Liver (tissue), 9 donors: ENCODE measurements around the gene ANK3. TPM values are rescaled to one million over a fixed set of nuclear protein-coding genes. Genes with fewer than 3 reads are reported as not detected.

Source experiments
- DNase-seq: peaks from one replicate; pipeline ENCODE4 v3.0.0-alpha.2; 2017; ENCODE audit warnings: low spot score
- H3K27ac ChIP-seq, 2 donors: one replicate each; pipeline ENCODE4 v1.7.0; 2013; ENCODE audit warnings: inconsistent platforms in 2 of 2, low read length in 2 of 2, control low read depth in 1 of 2, low read depth in 1 of 2, mild to moderate bottlenecking in 1 of 2
- H3K27me3 ChIP-seq, 4 donors: one replicate each; pipeline versions ENCODE4 v1.6.1 to v1.7.0; 2013; ENCODE audit warnings: low read length in 3 of 4, inconsistent platforms in 1 of 4, mild to moderate bottlenecking in 1 of 4, moderate library complexity in 1 of 4; ENCODE audit not compliant: control insufficient read depth in 4 of 4, insufficient read depth in 4 of 4
- H3K36me3 ChIP-seq, 4 donors: one replicate each; pipeline versions ENCODE4 v1.6.1 to v1.7.0; 2013; ENCODE audit warnings: low read length in 3 of 4, mild to moderate bottlenecking in 3 of 4, low read depth in 1 of 4, moderate library complexity in 1 of 4; ENCODE audit not compliant: control insufficient read depth in 4 of 4, insufficient read depth in 3 of 4
- H3K4me1 ChIP-seq, 4 donors: one replicate each; pipeline versions ENCODE4 v1.6.1 to v1.7.0; 2013; ENCODE audit warnings: low read length in 3 of 4, mild to moderate bottlenecking in 3 of 4, moderate library complexity in 1 of 4; ENCODE audit not compliant: control insufficient read depth in 4 of 4, insufficient read depth in 4 of 4
- H3K4me3 ChIP-seq, 3 donors: one replicate each; pipeline versions ENCODE4 v1.6.1 to v1.7.0; 2013; ENCODE audit warnings: low read length in 3 of 3, control low read depth in 1 of 3, low read depth in 1 of 3, mild to moderate bottlenecking in 1 of 3
- H3K9ac ChIP-seq, 2 donors: one replicate each; pipeline ENCODE4 v1.7.0; 2013; ENCODE audit warnings: low read length in 2 of 2, mild to moderate bottlenecking in 2 of 2, moderate library complexity in 2 of 2, control low read depth in 1 of 2, low read depth in 1 of 2
- H3K9me3 ChIP-seq, 4 donors: one replicate each; pipeline versions ENCODE4 v1.6.1 to v1.7.0; 2013; ENCODE audit warnings: low read length in 3 of 4; ENCODE audit not compliant: control insufficient read depth in 4 of 4
- ATF3 ChIP-seq: IDR thresholded peaks from 2 replicates; pipeline ENCODE4 v1.6.1; 2016; ENCODE audit warnings: antibody characterized with exemption
- CTCF ChIP-seq: fragments of 150-350 bp; IDR thresholded peaks from 2 replicates; pipeline ENCODE4 v1.5.1; 2017; ENCODE audit warnings: improper control_type of control experiment, low read depth, low read length; ENCODE audit not compliant: missing input control
- EGR1 ChIP-seq, 2 donors: IDR thresholded peaks; 2 replicates each; pipeline ENCODE4 v1.6.1; 2016 to 2018; ENCODE audit warnings: antibody characterized with exemption in 2 of 2, low read depth in 2 of 2
- FOXA1 ChIP-seq: IDR thresholded peaks from 2 replicates; pipeline ENCODE4 v1.6.1; 2016; ENCODE audit warnings: antibody characterized with exemption
- GABPA ChIP-seq, 2 donors: IDR thresholded peaks in 1 of 2; conservative IDR thresholded peaks in 1 of 2; 2 replicates each; pipeline ENCODE4 v1.6.1; 2016; ENCODE audit warnings: antibody characterized with exemption in 2 of 2, mild to moderate bottlenecking in 1 of 2, moderate library complexity in 1 of 2
- HNF4A ChIP-seq, 2 donors: conservative IDR thresholded peaks; 2 replicates each; pipeline ENCODE4 v1.6.1; 2016; ENCODE audit warnings: antibody characterized with exemption in 2 of 2, mild to moderate bottlenecking in 2 of 2
- HNF4G ChIP-seq: IDR thresholded peaks from 2 replicates; pipeline ENCODE4 v1.6.1; 2016; ENCODE audit warnings: antibody characterized with exemption
- JUND ChIP-seq, 2 donors: IDR thresholded peaks; 2 replicates each; pipeline ENCODE4 v1.6.1; 2016; ENCODE audit warnings: antibody characterized with exemption in 2 of 2
- MAX ChIP-seq: IDR thresholded peaks from 2 replicates; pipeline ENCODE4 v1.6.1; 2016; ENCODE audit warnings: antibody characterized with exemption
- NR2F2 ChIP-seq: IDR thresholded peaks from 2 replicates; pipeline ENCODE4 v1.6.1; 2016; ENCODE audit warnings: antibody characterized with exemption
- RAD21 ChIP-seq, 2 donors: IDR thresholded peaks; 2 replicates each; pipeline ENCODE4 v1.6.1; 2016; ENCODE audit warnings: antibody characterized with exemption in 2 of 2, mild to moderate bottlenecking in 2 of 2
- SP1 ChIP-seq: IDR thresholded peaks from 2 replicates; pipeline ENCODE4 v1.6.1; 2018; ENCODE audit warnings: antibody characterized with exemption, mild to moderate bottlenecking
- YY1 ChIP-seq: IDR thresholded peaks from 2 replicates; pipeline ENCODE4 v1.6.1; 2016; ENCODE audit warnings: antibody characterized with exemption, mild to moderate bottlenecking
- WGBS: extraction: QIAGEN DNeasy Blood & Tissue Kit; methylation state at CpG from one replicate; pipeline ENCODE4 v1.1.7; 2013; 5-methylcytosine and 5-hydroxymethylcytosine counted together
- polyA plus RNA-seq, 2 donors: library from polyadenylated mRNA; stranded (reverse) in 1 of 2; unstranded in 1 of 2; fragments of 200-250 nt in 1 of 2; fragments of >200 nt in 1 of 2; fragmentation: Nextera tagmentation in 1 of 2; extraction: Ambion mirVana in 1 of 2; gene quantifications; one replicate each; pipeline versions ENCODE4 v1.2.1 to v1.2.3, GENCODE V29; 2013 to 2015
- total RNA-seq, 2 donors: library from RNA; depleted of rRNA; stranded (reverse); fragments of >200 nt; gene quantifications; one replicate each; pipeline ENCODE4 v1.2.3, GENCODE V29; 2014
- donor health status: healthy.
- donor health status: healthy.
- donor health status: healthy.
- donor health status: healthy.
- donor health status: healthy.

Gene ANK3
- total and polyA plus RNA-seq, 4 donors = 5.7 to 30.0 (median 9.7) TPM

- no peak overlapping the region for H3K9ac ChIP-seq
- H3K36me3 ChIP-seq = no peaks in the 10 kb centered on the region
- TF ChIP-seq HNF4A (conservative IDR thresholded peaks at IDR 0.05) = no peak
- TF ChIP-seq YY1 = no peak
- TF ChIP-seq SP1 = no peak
- TF ChIP-seq GABPA (IDR thresholded peaks at IDR 0.05 in 1 of 2, conservative IDR thresholded peaks at IDR 0.05 in 1 of 2) = no peak
- H3K27me3 ChIP-seq = no peaks in the 10 kb centered on the region
- DNase-seq = no peak
- H3K4me1 ChIP-seq = no peaks in the 10 kb centered on the region
- peaks cover 0 to 3% (median 0%) of the 10 kb centered on the region in 4 donors for H3K9me3 ChIP-seq
- no peak overlapping the region for H3K4me3 ChIP-seq
- no peak overlapping the region for H3K27ac ChIP-seq
Measured at GRCh38 chr10:59991117-59991516, 398.6 kb downstream of the ANK3 start.

- no peak overlapping the region for H3K9ac ChIP-seq
- H3K27ac ChIP-seq = no peak overlapping the region
- no peaks in the 10 kb centered on the region for H3K27me3 ChIP-seq
- DNase-seq = no peak
- no peaks in the 10 kb centered on the region for H3K36me3 ChIP-seq
- peaks cover 0 to 3% (median 0%) of the 10 kb centered on the region in 4 donors for H3K9me3 ChIP-seq
- H3K4me3 ChIP-seq = no peak overlapping the region
- H3K4me1 ChIP-seq = no peaks in the 10 kb centered on the region
- TF ChIP-seq SP1 = no peak
- TF ChIP-seq JUND (IDR thresholded peaks at IDR 0.05) = no peak
- no peak for TF ChIP-seq NR2F2
- no peak for TF ChIP-seq RAD21 (IDR thresholded peaks at IDR 0.05)
- no peak for TF ChIP-seq FOXA1
- no peak for TF ChIP-seq HNF4G
- TF ChIP-seq CTCF = no peak
Measured at GRCh38 chr10:59985639-59986038, 404.0 kb downstream of the ANK3 start.

DNA sequence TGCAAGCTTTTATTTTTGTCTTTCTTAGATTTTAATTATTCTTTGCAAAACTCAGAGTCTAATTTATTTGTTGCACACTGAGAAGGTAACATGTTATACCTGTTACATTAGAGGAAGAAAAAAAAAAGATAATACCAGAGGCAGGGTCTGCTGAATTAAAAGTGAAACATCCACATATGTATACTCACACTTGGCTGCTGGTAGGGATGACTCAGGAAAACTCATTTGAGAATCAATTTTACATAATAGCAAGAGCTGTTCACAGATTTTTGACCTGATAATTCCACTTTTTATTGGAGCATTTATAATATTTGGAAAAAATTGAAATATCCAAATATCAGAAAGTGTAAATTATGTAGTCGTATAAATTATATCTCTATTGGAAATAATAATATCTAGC, 405.3 kb downstream of the ANK3 start:
- Histone ChIP-seq H3K27ac (no peak overlapping the region), H3K4me3 (no peak overlapping the region), H3K4me1 (no peaks in the 10 kb centered on the region), H3K9me3 (peaks cover 0 to 1% (median 0%) of the 10 kb centered on the region in 4 donors), H3K9ac (no peak overlapping the region), H3K36me3 (no peaks in the 10 kb centered on the region), H3K27me3 (no peaks in the 10 kb centered on the region)
- TF ChIP-seq ATF3 (no peak), HNF4G (no peak), SP1 (no peak), EGR1 (IDR thresholded peaks at IDR 0.05; ENCODE audit: low read depth in 2 of 2) (no peak)
- 96% methylated on average over 1 of the region's 1 CpG for WGBS
- DNase-seq = no peak

GRCh38 chr10:59980356-59980755, 409.3 kb downstream of the ANK3 start:
- TF ChIP-seq RAD21 (IDR thresholded peaks at IDR 0.05) (no peak), EGR1 (IDR thresholded peaks at IDR 0.05; ENCODE audit: low read depth in 2 of 2) (no peak), HNF4G (no peak), MAX (no peak)
- Histone ChIP-seq H3K36me3 (no peaks in the 10 kb centered on the region), H3K9ac (no peak overlapping the region)

More at GRCh38 chr10:59980356-59980755, 409.3 kb downstream of the ANK3 start:
- Histone ChIP-seq H3K4me3 (no peak overlapping the region), H3K9me3 (peaks cover 0 to 9% (median 2%) of the 10 kb centered on the region in 4 donors), H3K27me3 (no peaks in the 10 kb centered on the region), H3K4me1 (no peaks in the 10 kb centered on the region), H3K27ac (no peak overlapping the region)
- DNase-seq = no peak
- 97% methylated on average over 1 of the region's 1 CpG for WGBS
